ENCODE measurements around the gene EPYC.

- TF ChIP-seq CTCF (IDR thresholded peaks at IDR 0.05; ENCODE audit: poor library complexity) (no peak), EZH2phosphoT487 (IDR thresholded peaks at IDR 0.05; ENCODE audit: low read depth, severe bottlenecking, unreplicated experiment) (no peak)
Measured at GRCh38 chr12:90917431-90917830, 87.3 kb downstream of the EPYC start.
